NCI-H1417 (cell line): ENCODE results near the gene CASP3.

ENCODE experiments used
- DNase-seq, 3 experiments: peaks; one replicate each; lab custom pipeline; 2025; lab: John Stamatoyannopoulos, UW

Gene CASP3

GRCh38 chr4:184649026-184649970, at the start of gene CASP3, which contains the start of gene PRIMPOL:
Gene CASP3 (minus strand): TSS chr4:184649447. CDS start chr4:184638453, 10,994 bp downstream.
Gene PRIMPOL (plus strand): TSS chr4:184649738. CDS start chr4:184657141, 7,403 bp downstream.
- DNase-seq = peak; percentile 88 to 97 (median 96)

GRCh38 chr4:184697956-184698355, 48.7 kb upstream of the CASP3 start:
- DNase-seq = no peak

GRCh38 chr4:184695178-184695896, 46.1 kb upstream of the CASP3 start:
- DNase-seq = no peak

GRCh38 chr4:184694412-184694956, 45.2 kb upstream of the CASP3 start:
- DNase-seq = no peak

- no peak for DNase-seq
Observed at GRCh38 chr4:184693056-184693455, 43.8 kb upstream of the CASP3 start.

GRCh38 chr4:184689681-184690080, 40.4 kb upstream of the CASP3 start:
- DNase-seq = no peak

- peak in 2 of 3 experiments; percentile 45 to 64 for DNase-seq
Observed at GRCh38 chr4:184688447-184688846, 39.2 kb upstream of the CASP3 start.

GRCh38 chr4:184688005-184688404, 38.8 kb upstream of the CASP3 start:
- DNase-seq = no peak

- DNase-seq = no peak
Observed at GRCh38 chr4:184684491-184685189, 35.4 kb upstream of the CASP3 start.

- DNase-seq = no peak
Observed at GRCh38 chr4:184681916-184682315, 32.7 kb upstream of the CASP3 start.

GRCh38 chr4:184680698-184681097, 31.5 kb upstream of the CASP3 start:
- DNase-seq = no peak

GRCh38 chr4:184675821-184676492, 26.7 kb upstream of the CASP3 start:
- no peak for DNase-seq

GRCh38 chr4:184675018-184675417, 25.8 kb upstream of the CASP3 start:
- no peak for DNase-seq

- no peak for DNase-seq
Observed at GRCh38 chr4:184674011-184674410, 24.8 kb upstream of the CASP3 start.

GRCh38 chr4:184672741-184673140, 23.5 kb upstream of the CASP3 start:
- DNase-seq = no peak

- no peak for DNase-seq
Observed at GRCh38 chr4:184671101-184671500, 21.9 kb upstream of the CASP3 start.

- DNase-seq = peak in 1 of 3 experiments; percentile 29
Observed at GRCh38 chr4:184669251-184669650, 20.0 kb upstream of the CASP3 start.

GRCh38 chr4:184668511-184669114, 19.4 kb upstream of the CASP3 start:
- no peak for DNase-seq

GRCh38 chr4:184668096-184668495, 18.8 kb upstream of the CASP3 start:
- no peak for DNase-seq

- no peak for DNase-seq
Observed at GRCh38 chr4:184666670-184667069, 17.4 kb upstream of the CASP3 start.
